Endodermal cell (in vitro differentiated cells): ENCODE measurements around the gene TECPR1. TPM values are rescaled to one million over a fixed set of nuclear protein-coding genes. Genes with fewer than 3 reads are reported as not detected.
A peak's percentile ranks its signal among the peaks of the same experiment; 100 is the strongest.

Experiments
- DNase-seq: peaks from one replicate; pipeline ENCODE4 v3.0.0-alpha.2; 2017
- H3K27ac ChIP-seq: 2 replicates; pipeline ENCODE4 v1.5.1; 2013; ENCODE audit warnings: mild to moderate bottlenecking, low read depth, low read length, moderate library complexity
- H3K27me3 ChIP-seq: 2 replicates; pipeline ENCODE4 v1.6.1; 2013; ENCODE audit warnings: mild to moderate bottlenecking, low read length, moderate library complexity; ENCODE audit not compliant: insufficient read depth, control insufficient read depth, poor library complexity, severe bottlenecking
- H3K36me3 ChIP-seq: 2 replicates; pipeline ENCODE4 v1.7.0; 2013; ENCODE audit warnings: mild to moderate bottlenecking, low read length, moderate library complexity; ENCODE audit not compliant: control insufficient read depth, insufficient read depth
- H3K4me1 ChIP-seq: one replicate; pipeline ENCODE4 v1.7.0; 2013; ENCODE audit warnings: low read length; ENCODE audit not compliant: control insufficient read depth, insufficient read depth
- H3K4me3 ChIP-seq: 2 replicates; pipeline ENCODE4 v1.5.1; 2013; ENCODE audit warnings: mild to moderate bottlenecking, low read length, moderate library complexity
- H3K9ac ChIP-seq: 2 replicates; pipeline ENCODE4 v1.6.1; 2013; ENCODE audit warnings: mild to moderate bottlenecking, low read length, moderate library complexity; ENCODE audit not compliant: poor library complexity, severe bottlenecking; ENCODE audit errors: extremely low read depth
- H3K9me3 ChIP-seq: 2 replicates; pipeline ENCODE4 v1.6.1; 2013; ENCODE audit warnings: mild to moderate bottlenecking, low read length, moderate library complexity; ENCODE audit not compliant: control insufficient read depth
- H3K27ac Mint-ChIP-seq: 2 replicates; pipeline ENCODE4 v1.8.0; 2020; ENCODE audit warnings: mixed read lengths
- H3K27me3 Mint-ChIP-seq: 2 replicates; pipeline ENCODE4 v1.8.0; 2021; ENCODE audit warnings: mild to moderate bottlenecking, mixed read lengths; ENCODE audit not compliant: insufficient read depth
- H3K36me3 Mint-ChIP-seq: 2 replicates; pipeline ENCODE4 v1.8.0; 2020; ENCODE audit warnings: low read depth, mixed read lengths
- H3K4me1 Mint-ChIP-seq: 2 replicates; pipeline ENCODE4 v1.8.0; 2020; ENCODE audit warnings: mixed read lengths
- H3K4me3 Mint-ChIP-seq: 2 replicates; pipeline ENCODE4 v1.8.0; 2020; ENCODE audit warnings: mild to moderate bottlenecking, moderate library complexity, mixed read lengths
- H3K9me3 Mint-ChIP-seq: 2 replicates; pipeline ENCODE4 v1.8.0; 2020; ENCODE audit warnings: mild to moderate bottlenecking, mixed read lengths
- CTCF ChIP-seq: fragments of 200-600 bp; sonication (generic); conservative IDR thresholded peaks from 2 replicates; pipeline ENCODE4 v1.5.0; 2021; ENCODE audit warnings: antibody characterized with exemption, mild to moderate bottlenecking
- WGBS, 2 experiments: methylation state at CpG; one replicate each; pipeline versions ENCODE4 v1.1.5 to v1.1.7; 2013; ENCODE audit warnings: missing lambda C conversion rate in 2 of 2, mixed read lengths in 1 of 2; ENCODE audit not compliant: insufficient coverage in 1 of 2, insufficient read length in 1 of 2; 5-methylcytosine and 5-hydroxymethylcytosine counted together
- total RNA-seq, 2 donors: library from RNA; stranded (reverse); fragmentation: NEBNext Ultra II Directional in 1 of 2; extraction: Animal tissue kit (Norgen Biotek cat#: 25700) in 1 of 2; gene quantifications; 2 replicates in 1 of 2; 3 replicates in 1 of 2; pipeline ENCODE4 v1.2.1, GENCODE V29; 2021

Gene TECPR1
- total RNA-seq, 2 donors from 2014 or later, result 27.2 to 32.0 TPM

- H3K4me1 Mint-ChIP-seq, result no peaks in the 10 kb centered on the region
- H3K4me3 Mint-ChIP-seq, result no peak overlapping the region
- no peak overlapping the region for H3K9ac ChIP-seq
- H3K27me3 Mint-ChIP-seq, result no peaks in the 10 kb centered on the region
- H3K4me3 ChIP-seq, result no peak overlapping the region
- no peaks in the 10 kb centered on the region for H3K27me3 ChIP-seq
- H3K27ac Mint-ChIP-seq, result no peak overlapping the region
- DNase-seq, result no peak
- WGBS, 2 experiments, result 79 to 83% methylated on average over 10 to 16 of the region's 16 CpGs
- H3K9me3 Mint-ChIP-seq, result no peaks in the 10 kb centered on the region
- H3K36me3 Mint-ChIP-seq, result peaks cover 20% of the 10 kb centered on the region
- H3K9me3 ChIP-seq, result no peaks in the 10 kb centered on the region
- no peaks in the 10 kb centered on the region for H3K36me3 ChIP-seq
- TF ChIP-seq CTCF, result peak; percentile 8
- H3K4me1 ChIP-seq, result no peaks in the 10 kb centered on the region
- peak overlapping the region; percentile 32 for H3K27ac ChIP-seq
Measured at GRCh38 chr7:98241674-98242241, 10.3 kb downstream of the TECPR1 start.

DNA sequence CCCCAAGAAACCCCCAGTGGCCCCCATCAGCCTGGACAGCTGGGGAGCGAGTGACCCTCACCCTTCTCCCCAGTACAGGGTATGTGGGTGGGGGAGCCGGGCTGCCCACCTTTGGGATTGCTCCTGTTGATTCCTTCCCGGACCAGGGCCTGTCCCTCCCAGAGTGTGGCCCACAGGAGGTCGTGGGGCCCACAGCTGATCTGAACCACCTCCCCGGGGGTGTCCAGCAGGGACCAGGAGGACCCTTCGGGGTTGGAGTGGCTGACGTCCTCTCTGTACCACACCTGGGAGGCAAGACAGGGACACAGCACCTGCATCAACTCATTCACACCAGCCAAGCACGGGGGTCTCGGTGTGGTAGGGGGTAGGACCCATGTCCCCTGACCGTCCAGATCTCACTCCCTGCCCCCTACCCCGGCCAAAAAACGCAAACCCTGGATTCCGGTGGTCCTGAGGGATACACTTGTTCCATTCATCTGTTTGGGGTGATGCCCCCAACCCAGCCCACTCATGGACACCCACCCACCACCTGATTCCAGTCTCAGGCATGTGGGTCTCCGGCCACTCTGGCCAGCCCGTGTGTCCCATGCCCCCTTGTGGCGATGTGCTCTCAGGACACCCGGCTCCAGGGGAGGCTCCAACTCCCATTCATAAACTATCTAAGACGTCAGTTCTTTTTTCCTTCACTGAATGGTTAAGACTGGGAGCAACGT, 10.9 kb downstream of the TECPR1 start:
- Histone ChIP-seq H3K4me3 (no peak overlapping the region), H3K27ac (no peak overlapping the region), H3K9me3 (no peaks in the 10 kb centered on the region), H3K36me3 (no peaks in the 10 kb centered on the region), H3K27me3 (no peaks in the 10 kb centered on the region), H3K4me1 (no peaks in the 10 kb centered on the region), H3K9ac (no peak overlapping the region)
- H3K27me3 Mint-ChIP-seq, result no peaks in the 10 kb centered on the region
- TF ChIP-seq CTCF, result peak; percentile 88
- H3K4me1 Mint-ChIP-seq, result no peaks in the 10 kb centered on the region
- no peaks in the 10 kb centered on the region for H3K9me3 Mint-ChIP-seq
- H3K27ac Mint-ChIP-seq, result peak overlapping the region; percentile 74
- no peak overlapping the region for H3K4me3 Mint-ChIP-seq
- peaks cover 20% of the 10 kb centered on the region for H3K36me3 Mint-ChIP-seq
- 76% methylated on average over 14 to 19 of the region's 19 CpGs for WGBS, 2 experiments
- DNase-seq, result peak; percentile 90

GRCh38 chr7:98238976-98239375, 13.1 kb downstream of the TECPR1 start:
- Histone ChIP-seq H3K9ac (no peak overlapping the region), H3K4me1 (no peaks in the 10 kb centered on the region), H3K36me3 (no peaks in the 10 kb centered on the region), H3K9me3 (no peaks in the 10 kb centered on the region), H3K27ac (no peak overlapping the region), H3K4me3 (no peak overlapping the region), H3K27me3 (no peaks in the 10 kb centered on the region)
- no peak for TF ChIP-seq CTCF
- H3K9me3 Mint-ChIP-seq, result no peaks in the 10 kb centered on the region
- no peak overlapping the region for H3K4me3 Mint-ChIP-seq
- no peaks in the 10 kb centered on the region for H3K4me1 Mint-ChIP-seq
- DNase-seq, result no peak
- no peaks in the 10 kb centered on the region for H3K27me3 Mint-ChIP-seq
- WGBS, 2 experiments, result 97 to 98% methylated on average over 7 to 9 of the region's 9 CpGs
- no peak overlapping the region for H3K27ac Mint-ChIP-seq
- peaks cover 25% of the 10 kb centered on the region for H3K36me3 Mint-ChIP-seq
